Esophagus muscularis mucosa (tissue), 4 donors: ENCODE measurements around the gene EIF3D. TPM values are rescaled to one million over a fixed set of nuclear protein-coding genes. Genes with fewer than 3 reads are reported as not detected.

ENCODE experiments used
- DNase-seq: peaks from one replicate; pipeline ENCODE4 v3.0.0-alpha.2; 2017; ENCODE audit errors: extremely low spot score
- H3K27ac ChIP-seq, 4 donors: fragments of 200-600 bp; sonication (generic); replicated peaks in 1 of 4; 1 replicate in 3 of 4; 2 replicates in 1 of 4; pipeline ENCODE4 v1.5.1; 2016 to 2019; ENCODE audit warnings: mild to moderate bottlenecking in 1 of 4
- H3K27me3 ChIP-seq, 4 donors: fragments of 200-600 bp; sonication (generic); one replicate each; pipeline versions ENCODE4 v1.5.1 to v1.6.0; 2016 to 2019
- H3K36me3 ChIP-seq, 4 donors: fragments of 200-600 bp; sonication (generic); one replicate each; pipeline ENCODE4 v1.5.1; 2016 to 2019
- H3K4me1 ChIP-seq, 4 donors: fragments of 200-600 bp; sonication (generic); one replicate each; pipeline ENCODE4 v1.5.1; 2016 to 2019
- H3K4me3 ChIP-seq, 4 donors: fragments of 200-600 bp; sonication (generic); 1 replicate in 2 of 4; 2 replicates in 2 of 4; pipeline ENCODE4 v1.5.1; 2016 to 2019; ENCODE audit warnings: mild to moderate bottlenecking in 4 of 4, moderate library complexity in 1 of 4
- H3K9me3 ChIP-seq, 4 donors: fragments of 200-600 bp; sonication (generic); 1 replicate in 3 of 4; 2 replicates in 1 of 4; pipeline ENCODE4 v1.5.1; 2016 to 2019
- CTCF ChIP-seq, 3 experiments: fragments of 200-600 bp in 2 of 3; fragments of 450-650 bp in 1 of 3; sonication (generic) in 2 of 3; IDR thresholded peaks; one replicate each; pipeline ENCODE4 v1.5.1; 2017 to 2019; ENCODE audit warnings: antibody characterized with exemption in 3 of 3, mild to moderate bottlenecking in 2 of 3, moderate library complexity in 1 of 3
- EP300 ChIP-seq: sonication (generic); formaldehyde crosslinking; IDR thresholded peaks from one replicate; pipeline ENCODE4 v1.6.1; 2017; ENCODE audit warnings: antibody characterized with exemption
- POLR2A ChIP-seq: fragments of 450-650 bp; IDR thresholded peaks from one replicate; pipeline ENCODE4 v1.6.1; 2017; ENCODE audit warnings: antibody characterized with exemption, moderate library complexity, mild to moderate bottlenecking, low read depth
- POLR2AphosphoS5 ChIP-seq, 2 donors: sonication (generic); formaldehyde crosslinking; IDR thresholded peaks; one replicate each; pipeline ENCODE4 v1.6.1; 2017; ENCODE audit warnings: antibody characterized with exemption in 2 of 2
- WGBS: methylation state at CpG from one replicate; pipeline ENCODE4 v1.1.5; 2018; 5-methylcytosine and 5-hydroxymethylcytosine counted together
- intact Hi-C: fragments of 100-400 bp; cut with DNase I; formaldehyde crosslinking; loops from one replicate; pipeline ENCODE4 v1.15.1; 2023
- total RNA-seq, 4 donors: library from RNA; depleted of rRNA; stranded (reverse); fragments of >200 nt; gene quantifications; one replicate each; pipeline versions ENCODE4 v1.1.0 to v1.2.1, GENCODE V29; 2016

EIF3D gene
- total RNA-seq, 4 donors from 2014 or later = 200 to 282 (median 252) TPM

- intact Hi-C loops = no loop called here
- TF ChIP-seq POLR2A (no peak), EP300 (no peak), POLR2AphosphoS5 (IDR thresholded peaks at IDR 0.05) (no peak), CTCF (IDR thresholded peaks at IDR 0.05) (no peak)
- 95% methylated on average over 1 of the region's 1 CpG for WGBS
- Histone ChIP-seq H3K27me3 (no peaks in the 10 kb centered on the region), H3K4me3 (no peak overlapping the region), H3K27ac (no peak overlapping the region), H3K36me3 (peaks cover 86 to 95% (median 95%) of the 10 kb centered on the region in 4 donors), H3K4me1 (peaks cover 0 to 18% (median 12%) of the 10 kb centered on the region in 4 donors), H3K9me3 (no peaks in the 10 kb centered on the region)
- DNase-seq = no peak
Measured at GRCh38 chr22:36514766-36515165, 14.2 kb downstream of the EIF3D start.

- Histone ChIP-seq H3K4me1 (peaks cover 0 to 25% (median 14%) of the 10 kb centered on the region in 4 donors), H3K27ac (no peak overlapping the region), H3K4me3 (no peak overlapping the region), H3K9me3 (no peaks in the 10 kb centered on the region), H3K36me3 (peaks cover 68 to 77% (median 77%) of the 10 kb centered on the region in 4 donors), H3K27me3 (no peaks in the 10 kb centered on the region)
- no peak for TF ChIP-seq EP300
- no peak for TF ChIP-seq POLR2A
- no peak for TF ChIP-seq CTCF (IDR thresholded peaks at IDR 0.05)
- 89% methylated on average over 4 of the region's 4 CpGs for WGBS
- no peak for DNase-seq
- intact Hi-C loops = no loop called here
Measured at GRCh38 chr22:36512991-36513390, 16.0 kb downstream of the EIF3D start.

GRCh38 chr22:36512333-36512732 lies 16.6 kb downstream of the EIF3D start:
- TF ChIP-seq EP300 (no peak), CTCF (IDR thresholded peaks at IDR 0.05) (no peak), POLR2A (no peak), POLR2AphosphoS5 (IDR thresholded peaks at IDR 0.05) (no peak)
- peaks cover 62 to 71% (median 70%) of the 10 kb centered on the region in 4 donors for H3K36me3 ChIP-seq
- no peak for DNase-seq
- no peak overlapping the region for H3K27ac ChIP-seq
- H3K27me3 ChIP-seq = no peaks in the 10 kb centered on the region
- H3K9me3 ChIP-seq = no peaks in the 10 kb centered on the region
- WGBS = 89% methylated on average over 8 of the region's 8 CpGs
- peaks cover 3 to 27% (median 19%) of the 10 kb centered on the region in 4 donors for H3K4me1 ChIP-seq
- intact Hi-C loops = no loop called here
- H3K4me3 ChIP-seq = no peak overlapping the region

GRCh38 chr22:36510966-36511881 lies 17.7 kb downstream of the EIF3D start:
- intact Hi-C loops = no loop called here
- TF ChIP-seq POLR2AphosphoS5 (IDR thresholded peaks at IDR 0.05) (no peak), CTCF (IDR thresholded peaks at IDR 0.05) (peak; percentile 43 to 77 (median 45)), POLR2A (no peak), EP300 (no peak)
- H3K4me1 ChIP-seq = peaks cover 10 to 36% (median 29%) of the 10 kb centered on the region in 4 donors
- peak overlapping the region; percentile 35 to 71 (median 44) for H3K27ac ChIP-seq
- no peaks in the 10 kb centered on the region for H3K9me3 ChIP-seq
- WGBS = 65% methylated on average over 17 of the region's 17 CpGs
- H3K27me3 ChIP-seq = no peaks in the 10 kb centered on the region
- no peak for DNase-seq
- no peak overlapping the region for H3K4me3 ChIP-seq
- peaks cover 51 to 60% (median 59%) of the 10 kb centered on the region in 4 donors for H3K36me3 ChIP-seq
